Myocyte (in vitro differentiated cells): Measurements from ENCODE around the gene ATP8B3. TPM values are rescaled to one million over a fixed set of nuclear protein-coding genes. Genes with fewer than 3 reads are reported as not detected.

Source experiments
- DNase-seq: peaks from one replicate; pipeline ENCODE4 v3.0.0-alpha.2; 2012; ENCODE audit warnings: low read depth
- total RNA-seq: library from RNA; depleted of rRNA; stranded (reverse); fragments of >200 nt; gene quantifications from 2 replicates; pipeline ENCODE4 v1.2.3, GENCODE V29; 2014

The ATP8B3 gene
- total RNA-seq, 1 donor from 2014 or later: 0.48 TPM

DNA sequence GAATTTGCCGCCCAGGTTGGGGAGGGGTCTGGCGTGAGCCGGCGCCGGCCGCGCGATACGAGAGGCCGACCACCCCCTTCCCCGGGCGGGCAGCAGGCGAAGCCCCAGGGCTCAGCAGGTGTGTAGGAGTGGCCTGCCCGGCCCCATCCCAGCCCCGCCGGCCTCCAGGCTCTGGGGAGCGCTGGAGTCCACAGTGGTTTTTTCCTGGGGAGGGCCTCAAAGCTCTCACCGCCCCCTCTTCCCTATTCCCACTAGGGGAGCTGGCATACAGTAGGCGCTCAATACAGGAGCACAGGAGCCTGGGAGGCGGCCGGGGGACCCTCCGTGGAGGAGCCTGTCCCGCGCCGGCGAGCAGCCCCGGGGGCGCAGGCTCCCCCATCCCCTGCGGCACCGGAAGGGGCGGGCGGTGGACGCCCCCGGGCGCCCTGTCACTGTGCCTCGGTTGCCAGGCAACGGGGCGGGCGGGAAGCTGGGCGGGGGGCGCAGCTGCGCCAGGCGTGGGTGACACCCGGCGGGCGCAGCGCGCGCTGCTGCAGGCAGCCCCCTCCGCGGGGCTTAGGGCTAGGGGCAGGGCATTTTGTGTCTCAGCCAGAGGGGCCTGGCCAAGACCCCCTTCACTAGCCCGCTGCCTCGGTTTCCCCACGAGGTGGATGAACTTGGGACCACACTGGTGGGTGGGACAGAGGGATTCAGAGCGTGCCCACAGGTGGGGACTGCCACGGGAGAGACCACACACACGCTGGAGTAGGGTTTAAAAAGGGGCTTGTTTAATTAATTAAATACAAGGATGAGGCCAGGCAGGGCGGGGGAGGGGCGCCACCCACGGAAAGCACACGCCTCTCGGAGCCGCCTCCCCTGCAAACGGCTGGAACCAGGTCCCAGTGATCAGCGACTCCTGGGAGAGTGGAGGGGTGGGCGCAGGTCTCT, 39.8 kb upstream of the ATP8B3 start:
- DNase-seq: no peak

DNA sequence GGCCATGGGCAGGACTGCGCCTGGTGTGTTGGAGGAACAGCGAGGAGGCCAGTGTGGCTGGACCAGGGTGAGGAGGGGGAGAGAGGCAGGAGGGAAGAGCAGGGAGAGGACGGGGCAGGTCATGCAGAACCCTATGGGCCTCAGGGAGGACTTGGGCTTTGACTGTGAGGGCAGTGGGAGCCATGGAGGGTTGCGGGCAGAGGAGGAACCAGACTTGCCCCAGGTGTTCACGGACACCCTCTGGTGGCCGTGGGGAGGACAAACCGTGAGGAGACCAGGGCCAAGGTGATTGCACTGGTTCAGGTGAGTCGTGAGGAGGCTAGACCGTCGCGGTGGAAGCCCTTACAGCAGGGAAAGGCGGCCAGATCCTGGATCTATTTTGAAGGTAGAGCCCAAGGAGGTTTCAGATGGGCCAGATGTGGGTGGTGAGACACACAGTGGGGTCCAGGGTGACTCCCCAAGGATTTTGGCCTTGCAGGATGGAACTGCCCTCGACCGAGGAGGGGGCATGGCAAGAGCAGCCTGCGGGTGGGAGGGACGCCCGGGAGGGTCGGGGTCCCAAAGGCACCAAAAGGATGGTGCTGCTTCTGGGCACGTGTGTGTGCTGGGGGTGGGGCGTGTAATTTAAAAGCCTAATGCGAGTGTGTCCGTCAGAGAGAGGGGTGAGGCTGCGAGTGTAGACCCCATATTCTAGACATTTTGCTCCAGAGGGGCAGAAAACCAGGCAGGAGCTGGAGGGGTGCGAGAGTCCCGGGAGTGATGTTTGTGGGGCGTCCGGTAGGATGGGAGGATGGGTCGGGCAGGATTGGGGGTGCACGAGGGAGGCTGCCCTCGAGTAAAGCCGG, 39.0 kb upstream of the ATP8B3 start:
- no peak for DNase-seq

DNA sequence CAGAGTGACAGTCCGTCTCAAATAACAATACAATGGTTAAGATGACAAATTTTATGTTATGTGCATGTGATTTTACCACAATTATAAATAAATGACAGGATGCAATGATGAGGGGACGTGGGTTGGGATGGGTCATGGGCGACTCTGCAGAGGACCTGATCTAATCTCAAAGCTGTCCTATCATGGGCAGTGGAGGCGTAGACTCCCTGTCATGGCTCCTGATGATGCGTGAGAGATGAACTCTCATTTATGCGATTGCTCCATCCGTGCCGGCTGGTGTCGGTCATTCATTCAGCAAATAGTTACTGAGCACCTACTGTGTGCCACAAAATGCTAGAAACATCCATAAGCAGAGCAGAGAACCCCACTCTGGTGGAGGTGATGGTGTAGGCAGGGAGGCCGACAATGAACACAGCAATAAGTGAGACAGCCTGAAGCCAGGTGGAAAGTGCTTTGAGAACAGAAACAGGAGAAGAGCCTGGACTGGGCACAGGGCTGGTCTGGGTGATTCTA, 37.9 kb upstream of the ATP8B3 start:
- no peak for DNase-seq

DNA sequence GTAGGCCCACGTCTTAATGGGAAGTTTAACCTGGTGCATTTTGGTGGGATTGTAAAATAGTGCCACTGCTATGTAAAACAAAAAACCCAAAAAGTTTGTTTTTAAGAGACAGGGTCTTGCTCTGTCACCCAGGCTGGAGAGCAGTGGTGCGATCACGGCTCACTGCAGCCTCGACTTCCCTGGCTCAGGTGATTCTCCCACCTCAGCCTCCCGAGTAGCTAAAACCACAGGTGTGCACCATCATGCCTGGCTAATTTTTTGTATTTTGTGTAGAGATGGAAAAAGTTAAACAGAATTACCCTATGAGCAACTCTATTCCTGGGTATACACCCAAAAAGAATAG, 37.0 kb upstream of the ATP8B3 start:
- DNase-seq: no peak

DNA sequence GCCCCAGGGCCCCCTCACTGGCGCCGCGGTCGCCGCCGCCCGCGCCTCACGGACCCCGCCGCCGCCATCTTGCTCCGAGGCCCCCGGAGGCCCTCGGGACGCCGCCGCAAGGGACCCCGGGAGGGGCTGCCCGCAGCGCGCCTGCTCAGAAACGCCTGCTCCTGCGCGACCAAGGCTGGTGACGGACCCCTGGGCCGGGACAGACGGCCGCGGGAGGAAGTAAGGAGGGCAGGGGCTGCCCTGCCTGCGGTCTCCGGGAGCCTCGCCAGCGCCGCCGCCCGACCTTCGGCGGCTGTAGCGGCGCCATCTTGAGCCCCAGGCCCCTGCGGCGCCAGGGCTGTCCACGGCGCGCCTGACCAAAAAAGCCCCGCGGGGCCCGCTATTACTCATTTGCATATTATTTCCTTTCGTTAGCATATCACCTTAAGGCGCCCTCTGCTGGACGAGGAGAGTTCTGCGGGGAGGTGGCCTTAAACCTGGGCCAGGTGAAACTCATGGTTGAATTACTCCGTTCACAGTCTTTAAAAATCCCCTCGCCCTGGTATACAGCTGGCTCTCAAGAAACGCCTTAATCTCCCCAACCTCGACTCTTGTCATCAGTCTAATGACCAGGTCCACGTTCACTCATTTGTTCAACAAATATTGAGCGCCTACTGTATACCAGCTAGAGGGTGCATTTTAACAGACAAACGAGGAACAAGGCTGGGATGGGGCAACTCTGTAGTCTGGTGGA, 36.5 kb upstream of the ATP8B3 start, which contains the start of gene REXO1:
Gene REXO1 (minus strand): TSS at position 85 of the 733 bp plus-strand sequence. CDS start 125 bp downstream, outside the sequence.
- peak; percentile 94 for DNase-seq

DNA sequence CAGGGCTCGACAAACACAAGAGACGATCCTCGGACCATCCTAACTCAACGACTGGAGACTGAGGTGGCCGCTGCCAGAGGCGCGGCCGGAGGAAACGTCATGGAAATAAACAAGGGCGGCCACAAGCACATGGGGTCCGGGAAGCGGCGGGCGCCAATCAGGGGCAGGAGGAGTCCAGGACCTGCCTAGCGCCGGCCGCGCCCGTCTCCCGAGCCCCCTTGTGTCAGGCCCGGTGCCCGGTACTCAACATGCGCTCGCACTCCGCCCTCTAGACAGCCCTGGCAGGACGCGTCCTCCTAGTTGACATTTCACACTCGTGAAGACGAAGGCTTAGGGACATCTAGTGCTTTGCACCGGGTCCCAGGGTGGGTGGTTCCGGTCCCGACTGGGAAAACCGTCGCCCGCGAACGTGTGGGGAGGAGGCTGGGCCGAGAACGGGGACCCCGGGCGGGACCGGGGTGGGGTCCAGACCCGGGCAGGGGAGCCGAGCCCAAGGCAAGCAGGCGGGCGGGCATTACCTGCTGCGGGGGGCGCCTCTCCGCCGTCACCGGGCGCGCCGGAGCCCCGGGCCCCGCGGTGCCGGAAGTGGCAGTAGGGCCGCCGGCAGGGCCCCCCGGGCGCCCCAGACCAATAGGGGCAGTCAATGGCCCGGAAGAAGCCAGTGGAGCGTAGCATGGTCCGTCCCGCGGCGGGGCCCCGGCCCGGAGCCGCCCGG, 35.8 kb upstream of the ATP8B3 start:
- DNase-seq: peak; percentile 42

DNA sequence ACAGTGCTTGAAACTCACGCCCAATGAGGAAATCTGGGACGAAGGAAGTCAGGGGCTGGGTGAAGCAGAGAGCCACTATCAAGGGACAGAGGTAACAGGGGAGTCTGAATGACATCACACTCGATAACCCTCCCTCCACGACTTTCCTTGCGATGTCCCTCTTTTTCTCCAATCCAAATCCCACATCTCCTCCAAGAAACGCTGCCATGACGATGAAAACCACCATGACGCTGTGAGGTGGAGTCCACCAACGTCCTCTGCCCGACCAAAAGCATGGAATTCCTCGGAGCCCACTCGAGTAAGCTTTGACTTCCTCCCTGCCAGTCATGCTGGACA, 35.2 kb upstream of the ATP8B3 start:
- no peak for DNase-seq

DNA sequence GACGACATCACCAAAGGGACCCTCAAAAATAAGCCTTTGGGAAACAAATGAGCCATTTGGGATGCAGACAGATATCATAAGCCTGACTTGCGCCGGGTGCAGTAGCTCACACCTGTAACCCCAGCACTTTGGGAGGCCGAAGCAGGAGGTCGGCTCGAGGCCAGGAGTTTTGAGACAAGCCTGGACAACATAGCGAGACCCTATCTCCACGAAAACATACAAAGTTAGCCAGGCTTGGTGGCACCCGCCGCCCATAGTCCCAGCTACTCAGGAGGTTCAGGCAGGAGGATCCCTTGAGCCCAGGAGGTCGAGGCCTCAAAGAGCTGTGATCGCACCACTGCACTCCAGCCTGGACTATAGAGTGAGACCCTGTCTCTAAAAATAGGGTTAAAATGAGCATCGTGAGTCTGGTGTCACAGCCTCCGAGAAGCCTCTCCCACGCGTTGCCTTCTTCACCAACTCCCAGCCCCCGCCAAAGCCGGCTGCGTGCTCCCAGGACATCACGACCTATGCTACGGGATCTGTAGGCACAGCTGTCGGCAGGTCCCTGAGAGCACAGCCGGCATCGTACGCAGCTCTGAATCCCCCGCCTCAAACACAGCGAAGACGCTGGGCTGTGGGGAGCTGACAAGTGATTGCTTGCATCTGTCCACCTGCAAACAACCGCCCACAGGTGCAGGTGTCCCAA, 34.6 kb upstream of the ATP8B3 start:
- no peak for DNase-seq

DNA sequence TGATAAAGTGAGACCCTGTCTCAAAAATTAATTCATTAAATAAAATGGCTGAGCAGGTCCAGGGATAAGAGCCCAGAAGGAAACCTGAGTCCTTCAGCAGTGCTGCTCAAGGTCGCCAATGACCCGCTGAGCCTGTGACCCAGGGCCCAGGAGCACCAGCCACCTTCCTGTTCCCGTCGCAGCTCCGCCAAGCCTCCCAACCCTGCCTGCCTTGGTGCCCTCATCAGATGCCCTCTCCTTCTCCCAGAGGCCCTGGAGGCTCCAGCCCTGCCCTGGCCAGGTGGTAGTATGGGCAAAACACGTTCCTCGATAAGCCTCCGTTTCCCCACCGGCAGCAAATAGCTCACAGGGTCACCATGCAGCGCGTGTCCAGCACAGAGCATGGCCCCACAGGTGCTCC, 33.6 kb upstream of the ATP8B3 start:
- no peak for DNase-seq

DNA sequence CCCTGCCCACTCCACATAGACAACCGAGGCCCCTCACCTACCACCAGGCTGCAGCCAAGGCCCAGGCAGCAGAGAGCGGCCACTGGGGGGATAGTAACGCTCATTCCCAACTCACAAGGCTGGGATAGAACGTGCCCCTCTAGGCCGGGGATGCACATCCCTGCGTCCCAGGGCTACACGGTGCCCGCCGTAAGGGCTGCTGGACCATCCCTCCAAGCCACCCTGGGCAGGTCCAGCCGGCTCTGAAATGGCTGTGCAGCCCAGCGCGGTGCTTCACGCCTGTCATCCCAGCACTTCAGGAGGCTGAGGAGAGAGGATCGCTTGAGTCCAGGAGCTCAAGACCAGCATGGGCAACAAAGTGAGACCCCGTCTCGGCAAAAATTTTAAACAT, 33.0 kb upstream of the ATP8B3 start:
- DNase-seq: no peak

DNA sequence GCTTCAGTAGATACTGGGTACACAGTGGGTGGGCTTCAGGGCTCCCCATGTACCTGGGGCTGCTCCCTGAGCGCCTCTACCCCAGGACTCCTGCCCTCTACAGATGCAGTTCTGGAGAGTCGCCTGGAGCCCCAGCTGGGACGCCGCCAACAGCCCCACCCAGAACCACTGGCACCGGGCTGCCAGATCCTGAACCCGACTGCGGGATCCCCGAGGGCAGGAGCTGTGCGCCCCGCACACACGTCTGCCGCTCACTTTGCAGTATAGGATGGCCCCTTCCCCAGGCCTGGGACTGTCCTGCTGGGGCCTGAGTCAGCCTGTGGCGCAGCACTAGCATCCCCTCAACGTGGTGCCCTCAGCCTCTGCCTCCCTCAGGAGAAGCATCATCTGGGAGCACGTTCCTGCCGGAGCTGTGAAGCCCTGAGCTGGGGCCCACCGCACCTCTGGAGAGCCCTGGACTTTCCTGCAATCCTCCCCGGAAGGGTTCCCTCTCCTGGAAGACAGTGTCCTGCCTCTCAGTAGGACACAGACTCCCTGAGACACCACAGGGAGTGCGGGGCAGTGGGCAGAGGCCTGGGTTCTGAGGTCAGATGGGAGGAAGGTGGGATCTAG, 32.5 kb upstream of the ATP8B3 start:
- no peak for DNase-seq

DNA sequence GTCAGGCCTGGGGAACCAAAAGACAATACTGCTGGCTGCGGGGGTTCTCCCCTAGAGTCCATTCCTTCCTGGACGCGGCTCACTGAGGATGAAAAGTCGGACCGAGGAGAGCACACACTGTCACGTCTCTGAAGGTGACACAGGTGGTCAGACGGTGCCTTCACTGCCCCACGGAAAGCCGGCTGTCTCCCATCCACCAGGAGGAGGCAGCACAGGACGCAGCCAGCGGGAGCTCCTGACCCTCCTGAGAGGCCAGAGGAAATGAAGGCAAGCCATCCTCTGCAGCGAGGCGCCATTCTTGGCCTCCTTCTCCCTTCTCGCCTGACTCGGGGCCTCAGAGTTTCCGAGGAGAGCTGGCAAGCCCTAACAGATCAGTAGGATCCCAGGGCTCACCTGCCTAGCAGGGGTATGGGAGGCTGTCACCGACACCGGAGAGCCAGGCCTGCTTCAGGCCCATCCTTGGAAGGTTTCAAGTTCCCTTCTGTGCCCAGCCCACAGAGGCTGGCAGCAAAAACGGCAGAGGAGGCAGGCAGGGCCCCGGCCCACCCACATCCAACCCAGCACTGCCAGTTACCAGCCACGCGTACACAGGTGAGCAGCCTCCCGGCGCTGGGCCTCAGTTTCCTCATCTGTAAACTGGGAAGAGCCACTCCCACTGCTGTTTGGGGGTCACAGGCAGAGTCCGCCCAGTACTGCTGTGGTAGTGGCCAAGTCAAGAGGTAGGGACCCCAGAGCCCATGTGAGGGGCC, 31.7 kb upstream of the ATP8B3 start:
- no peak for DNase-seq

DNA sequence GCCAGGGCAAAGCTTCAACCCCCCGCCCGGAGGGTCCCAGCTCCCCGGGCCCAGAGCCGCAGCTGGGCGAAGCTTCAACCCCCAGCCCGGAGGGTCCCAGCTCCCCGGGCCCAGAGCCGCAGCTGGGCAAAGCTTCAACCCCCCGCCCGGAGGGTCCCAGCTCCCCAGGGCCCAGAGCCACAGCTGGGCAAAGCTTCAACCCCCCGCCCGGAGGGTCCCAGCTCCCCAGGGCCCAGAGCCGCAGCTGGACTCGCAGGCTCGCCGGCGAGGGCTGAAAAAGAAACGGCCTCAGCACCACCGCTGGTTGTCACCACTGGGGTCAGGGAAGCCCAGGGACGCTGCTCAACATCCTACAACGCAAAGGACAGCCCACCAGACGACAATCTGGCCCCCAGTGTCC, 31.0 kb upstream of the ATP8B3 start:
- DNase-seq: no peak

DNA sequence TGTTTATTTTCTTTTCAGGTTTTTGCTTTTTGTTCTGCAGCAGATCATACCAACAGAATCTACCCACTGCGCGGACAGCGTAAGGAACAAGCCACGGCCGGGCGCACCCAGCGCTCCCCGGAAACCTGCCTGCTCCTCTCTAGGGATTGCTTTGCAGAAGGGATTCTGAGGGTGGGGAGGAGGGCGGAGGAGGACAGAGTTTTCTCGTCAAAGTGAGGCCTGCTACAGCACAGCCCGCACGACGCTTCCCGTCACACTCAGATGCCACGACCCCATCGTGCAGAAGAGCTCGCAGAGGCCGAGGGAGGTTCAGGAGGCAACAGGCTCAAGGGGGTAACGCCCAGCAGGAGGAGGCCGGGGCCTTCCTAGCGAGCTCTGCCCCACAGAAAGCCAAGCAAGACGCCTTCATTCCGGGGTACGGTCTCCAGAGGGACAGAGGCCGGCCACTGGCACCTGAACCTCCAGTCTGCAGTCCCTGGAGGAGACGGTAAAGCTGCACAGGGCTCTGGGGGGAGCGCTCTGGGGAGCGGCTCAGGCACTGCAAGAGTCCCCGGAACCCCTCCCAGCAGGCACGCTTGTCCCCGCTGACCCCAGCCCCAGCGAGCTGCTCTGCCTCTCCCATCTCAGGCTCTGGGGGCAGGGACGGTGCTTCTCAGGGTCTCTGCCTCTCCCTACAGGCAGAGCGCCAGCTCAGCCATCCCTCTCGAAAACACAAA, 29.3 kb upstream of the ATP8B3 start:
- DNase-seq: no peak

DNA sequence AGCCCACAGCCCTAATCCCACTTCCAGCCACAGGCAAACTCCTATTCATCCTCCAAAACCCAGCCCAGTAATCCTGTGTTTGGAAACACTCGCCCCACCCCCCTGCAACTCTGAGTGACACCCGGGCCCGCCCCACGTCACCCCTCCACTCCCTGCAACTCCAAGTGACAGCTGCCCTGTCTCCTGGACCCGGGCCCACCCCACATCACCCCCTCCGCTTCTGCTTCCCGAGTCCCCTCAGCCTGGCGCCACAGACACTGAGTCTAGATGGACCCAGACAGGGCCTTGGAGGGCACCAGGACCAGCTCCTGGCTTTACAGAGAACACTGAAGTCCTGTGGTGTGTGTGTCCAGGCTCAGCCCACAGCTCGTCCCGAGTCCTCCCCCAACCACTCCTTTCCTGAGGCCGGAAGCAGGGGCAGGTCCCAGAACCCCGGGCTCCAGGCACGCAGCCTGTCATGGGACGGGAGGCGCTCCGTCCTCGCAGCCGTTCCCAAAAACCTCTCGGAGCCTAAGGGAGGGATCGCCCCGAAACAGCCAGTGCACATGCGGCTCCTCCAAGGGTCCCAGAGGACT, 28.6 kb upstream of the ATP8B3 start:
- DNase-seq: no peak

DNA sequence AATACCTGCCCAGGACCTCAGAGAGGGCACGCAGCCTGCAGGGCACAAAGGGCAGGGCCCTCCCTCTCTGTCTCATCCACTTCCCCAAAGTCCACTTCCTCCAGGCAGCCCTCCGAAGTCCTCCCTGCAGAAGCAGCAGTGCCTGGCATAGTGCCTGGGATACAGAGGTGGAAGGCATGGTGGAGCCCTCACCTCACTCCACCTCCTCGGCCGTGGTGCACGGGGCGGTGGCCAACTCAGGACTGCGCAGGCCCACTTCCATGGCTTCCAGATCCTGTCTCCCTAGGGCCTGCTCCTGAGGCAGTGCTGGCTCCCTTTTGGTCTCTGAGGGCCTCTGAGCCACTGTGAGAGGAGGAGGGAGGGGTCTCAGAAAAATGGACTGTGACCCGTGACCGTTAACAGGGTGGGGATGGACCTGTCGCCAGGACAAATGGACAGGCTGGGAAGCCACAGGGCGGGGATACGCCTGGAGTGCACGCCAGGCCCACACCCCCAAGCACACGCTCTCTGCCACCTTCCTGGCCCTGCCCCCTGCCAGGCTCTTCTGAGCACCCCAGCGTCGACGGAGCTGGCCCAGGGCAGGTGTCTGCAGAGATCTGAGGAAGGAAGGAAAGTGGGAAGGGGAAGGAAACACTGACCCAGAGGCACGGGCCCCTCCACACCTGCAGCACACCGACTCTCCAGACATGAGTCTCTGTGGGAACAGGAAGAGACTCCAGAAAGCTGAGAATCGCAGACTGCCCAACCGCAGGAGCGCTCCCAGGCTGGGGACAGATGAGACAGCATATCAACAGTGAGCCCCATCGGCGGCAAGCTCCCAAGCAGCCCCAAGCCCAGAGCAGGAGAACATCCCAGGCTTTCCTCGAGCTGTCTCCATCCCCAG, 27.8 kb upstream of the ATP8B3 start:
- DNase-seq: no peak

DNA sequence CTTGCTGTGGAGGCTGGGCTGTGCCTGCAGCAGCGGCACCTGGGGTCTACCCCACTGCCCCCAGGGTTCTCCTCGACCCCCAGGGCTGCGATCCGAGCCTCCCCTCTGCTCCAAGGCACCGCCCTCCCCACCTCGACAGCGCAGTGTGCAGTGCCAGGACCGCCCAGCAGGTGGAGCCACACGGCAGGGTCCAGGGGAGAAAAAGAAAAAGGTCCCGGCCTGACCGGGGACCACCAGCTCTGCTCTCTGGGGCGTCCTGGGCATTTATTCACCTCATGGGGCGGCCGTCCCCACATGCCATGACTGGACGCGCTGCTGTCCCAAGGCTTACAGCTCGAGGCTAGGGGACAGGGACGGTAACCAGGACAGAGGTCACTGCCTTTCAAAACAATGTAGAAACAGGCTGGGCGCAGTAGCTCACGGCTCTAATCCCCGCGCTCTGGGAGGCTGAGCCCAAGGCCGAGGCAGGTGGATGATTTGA, 25.6 kb upstream of the ATP8B3 start:
- peak; percentile 30 for DNase-seq
